Measurements from ENCODE around the gene TXLNG. TPM values are rescaled to one million over a fixed set of nuclear protein-coding genes. Genes with fewer than 3 reads are reported as not detected.

Gene TXLNG
- total RNA-seq, 1 donor from 2014 or later, result 25.4 TPM

DNA sequence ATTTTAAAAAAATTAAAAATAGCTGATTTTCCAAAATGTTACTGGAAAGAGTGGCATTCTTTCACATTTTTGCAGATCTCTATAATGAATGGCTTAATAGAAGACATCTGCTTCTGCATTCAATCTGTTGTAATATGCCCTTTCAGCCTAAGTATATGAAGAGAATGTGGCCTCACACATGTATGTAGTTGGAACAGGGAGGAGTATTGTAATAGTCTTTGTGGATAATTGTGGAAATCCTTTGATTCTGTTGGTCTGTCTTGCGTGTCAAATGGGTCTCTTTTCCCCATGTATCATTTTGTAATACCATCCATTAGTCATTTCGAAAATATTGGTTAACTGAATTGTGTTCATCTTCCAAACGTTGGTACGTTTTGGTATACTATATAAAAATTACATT lies 11.6 kb downstream of the TXLNG start:
- H3K27ac Mint-ChIP-seq, result no peak overlapping the region
- peaks cover 28% of the 10 kb centered on the region for H3K36me3 Mint-ChIP-seq
- no peaks in the 10 kb centered on the region for H3K4me1 Mint-ChIP-seq
- H3K4me3 Mint-ChIP-seq, result no peak overlapping the region
- no peak for DNase-seq (ENCODE audit: low spot score in 2 of 2, unreplicated experiment in 2 of 2)
- H3K9me3 Mint-ChIP-seq, result no peaks in the 10 kb centered on the region
- TF ChIP-seq, protein P1, sequence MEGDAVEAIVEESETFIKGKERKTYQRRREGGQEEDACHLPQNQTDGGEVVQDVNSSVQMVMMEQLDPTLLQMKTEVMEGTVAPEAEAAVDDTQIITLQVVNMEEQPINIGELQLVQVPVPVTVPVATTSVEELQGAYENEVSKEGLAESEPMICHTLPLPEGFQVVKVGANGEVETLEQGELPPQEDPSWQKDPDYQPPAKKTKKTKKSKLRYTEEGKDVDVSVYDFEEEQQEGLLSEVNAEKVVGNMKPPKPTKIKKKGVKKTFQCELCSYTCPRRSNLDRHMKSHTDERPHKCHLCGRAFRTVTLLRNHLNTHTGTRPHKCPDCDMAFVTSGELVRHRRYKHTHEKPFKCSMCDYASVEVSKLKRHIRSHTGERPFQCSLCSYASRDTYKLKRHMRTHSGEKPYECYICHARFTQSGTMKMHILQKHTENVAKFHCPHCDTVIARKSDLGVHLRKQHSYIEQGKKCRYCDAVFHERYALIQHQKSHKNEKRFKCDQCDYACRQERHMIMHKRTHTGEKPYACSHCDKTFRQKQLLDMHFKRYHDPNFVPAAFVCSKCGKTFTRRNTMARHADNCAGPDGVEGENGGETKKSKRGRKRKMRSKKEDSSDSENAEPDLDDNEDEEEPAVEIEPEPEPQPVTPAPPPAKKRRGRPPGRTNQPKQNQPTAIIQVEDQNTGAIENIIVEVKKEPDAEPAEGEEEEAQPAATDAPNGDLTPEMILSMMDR (IDR thresholded peaks at IDR 0.05; ENCODE audit: unreplicated experiment), result no peak
- no peaks in the 10 kb centered on the region for H3K27me3 Mint-ChIP-seq (ENCODE audit: low read depth)

DNA sequence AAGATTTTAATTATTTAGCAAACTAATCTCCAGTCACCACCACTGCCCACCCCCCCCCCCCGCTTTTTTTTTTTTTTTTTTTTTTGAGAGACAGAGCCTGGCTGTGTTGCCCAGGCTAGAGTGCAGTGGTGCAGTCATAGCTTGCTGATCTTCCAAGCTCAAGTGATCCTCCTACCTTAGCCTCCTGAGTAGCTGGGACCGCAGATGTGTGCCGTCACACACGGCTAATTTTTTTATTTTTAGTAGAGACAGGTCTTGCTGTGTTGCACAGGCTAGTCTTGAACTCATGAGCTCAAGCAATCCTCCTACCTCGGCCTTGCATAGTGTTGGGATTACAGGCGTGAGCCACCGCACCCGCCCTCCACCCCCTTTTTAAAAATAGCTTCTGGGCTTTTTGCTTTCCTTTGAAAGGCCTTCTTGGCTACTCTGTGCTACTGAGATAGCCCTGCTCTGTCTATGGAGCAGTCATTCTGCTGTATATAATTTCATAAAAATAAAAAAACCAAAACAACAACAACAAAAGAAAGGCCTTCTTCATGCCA lies 18.7 kb downstream of the TXLNG start:
- Mint-ChIP-seq H3K36me3 (peaks cover 15% of the 10 kb centered on the region), H3K27me3 (ENCODE audit: low read depth) (no peaks in the 10 kb centered on the region), H3K4me3 (no peak overlapping the region), H3K4me1 (peaks cover 15% of the 10 kb centered on the region), H3K27ac (no peak overlapping the region), H3K9me3 (no peaks in the 10 kb centered on the region)
- no peak for DNase-seq (ENCODE audit: low spot score in 2 of 2, unreplicated experiment in 2 of 2)
- TF ChIP-seq, protein P1 (IDR thresholded peaks at IDR 0.05; ENCODE audit: unreplicated experiment), result no peak

DNA sequence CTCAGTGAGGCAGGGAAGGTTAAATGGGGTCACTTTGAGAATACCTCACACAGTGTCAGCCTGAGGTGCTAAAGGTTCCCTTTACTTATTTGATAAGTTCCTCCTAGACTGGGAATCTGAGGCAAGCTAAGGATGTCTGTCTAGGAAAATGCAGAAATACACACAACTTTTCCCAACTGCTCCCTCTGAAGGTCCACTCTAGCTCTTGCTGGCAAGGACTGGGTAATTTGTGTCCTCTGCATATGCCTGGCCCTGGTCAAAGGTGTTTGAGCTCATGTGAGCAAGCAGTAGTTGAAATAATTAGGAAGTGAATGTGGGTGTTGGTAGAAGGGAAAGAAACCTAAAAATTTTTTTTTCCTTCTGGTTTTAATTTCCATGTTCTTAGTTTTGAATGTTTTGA lies 21.3 kb downstream of the TXLNG start:
- Mint-ChIP-seq H3K27ac (peak overlapping the region; percentile 48), H3K36me3 (peaks cover 8% of the 10 kb centered on the region), H3K27me3 (ENCODE audit: low read depth) (no peaks in the 10 kb centered on the region), H3K9me3 (no peaks in the 10 kb centered on the region), H3K4me3 (no peak overlapping the region), H3K4me1 (peaks cover 15% of the 10 kb centered on the region)
- TF ChIP-seq, protein P1 (IDR thresholded peaks at IDR 0.05; ENCODE audit: unreplicated experiment), result no peak
- DNase-seq (ENCODE audit: low spot score in 2 of 2, unreplicated experiment in 2 of 2), result no peak

DNA sequence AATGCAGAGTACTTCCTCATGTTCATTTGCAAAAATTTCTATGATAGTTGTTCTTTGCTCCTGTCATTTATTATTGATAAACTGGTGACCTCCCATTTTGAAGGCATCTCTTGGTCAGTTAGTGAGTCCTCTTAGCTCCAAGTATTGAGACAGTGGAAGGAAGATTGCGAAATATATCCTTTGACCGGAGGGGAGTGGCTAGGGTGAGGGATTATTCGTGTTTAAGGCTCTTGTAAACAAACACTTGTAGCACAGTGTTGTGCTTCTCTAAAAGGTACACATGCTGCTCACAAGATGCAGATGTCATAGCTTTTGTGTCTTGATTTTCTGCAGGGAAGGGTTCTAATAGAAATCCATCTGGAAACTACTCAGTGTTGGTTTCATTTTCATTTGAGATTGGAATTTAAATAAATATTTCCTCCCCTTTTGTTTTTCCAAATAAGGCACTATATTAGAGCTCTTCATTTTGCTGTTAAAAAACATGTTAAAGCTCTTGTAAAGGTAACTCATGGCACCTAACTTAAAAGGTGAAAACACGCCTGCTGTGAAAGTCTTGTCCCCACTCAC lies 21.8 kb downstream of the TXLNG start:
- DNase-seq (ENCODE audit: low spot score in 2 of 2, unreplicated experiment in 2 of 2), result no peak
- Mint-ChIP-seq H3K36me3 (peaks cover 12% of the 10 kb centered on the region), H3K27ac (peak overlapping the region; percentile 48), H3K27me3 (ENCODE audit: low read depth) (no peaks in the 10 kb centered on the region), H3K4me3 (peak overlapping the region; percentile 34), H3K4me1 (peaks cover 15% of the 10 kb centered on the region), H3K9me3 (peaks cover 3% of the 10 kb centered on the region)
- TF ChIP-seq, protein P1 (IDR thresholded peaks at IDR 0.05; ENCODE audit: unreplicated experiment), result no peak

DNA sequence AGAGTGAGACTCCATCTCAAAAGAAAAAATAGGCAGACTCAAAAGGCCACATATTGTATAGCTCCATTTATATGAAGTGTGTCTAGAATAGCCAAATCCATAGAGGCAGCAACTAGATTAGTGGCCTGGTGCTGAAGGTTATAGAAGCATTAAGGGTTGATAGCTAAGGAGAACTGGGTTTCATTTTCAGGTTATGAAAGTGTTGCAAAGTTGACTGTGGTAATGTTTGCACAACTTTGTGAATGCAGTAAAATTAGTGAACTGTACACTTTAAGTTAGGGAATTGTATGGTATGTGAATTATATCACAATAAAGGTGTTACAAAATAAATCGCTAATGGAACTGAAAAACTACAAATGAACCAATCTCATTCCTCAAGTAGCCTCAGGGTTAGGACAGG lies 28.3 kb downstream of the TXLNG start:
- H3K4me1 Mint-ChIP-seq, result no peaks in the 10 kb centered on the region
- peaks cover 3% of the 10 kb centered on the region for H3K9me3 Mint-ChIP-seq
- H3K27me3 Mint-ChIP-seq (ENCODE audit: low read depth), result no peaks in the 10 kb centered on the region
- no peak overlapping the region for H3K4me3 Mint-ChIP-seq
- H3K36me3 Mint-ChIP-seq, result peaks cover 9% of the 10 kb centered on the region
- TF ChIP-seq, protein P1 (IDR thresholded peaks at IDR 0.05; ENCODE audit: unreplicated experiment), result no peak
- no peak overlapping the region for H3K27ac Mint-ChIP-seq
- no peak for DNase-seq (ENCODE audit: low spot score in 2 of 2, unreplicated experiment in 2 of 2)
